LHCN-M2 (cell line): ENCODE data around the gene PRTFDC1. TPM values are rescaled to one million over a fixed set of nuclear protein-coding genes. Genes with fewer than 3 reads are reported as not detected.

Source experiments
- DNase-seq: peaks from one replicate; pipeline ENCODE4 v3.0.0-alpha.2; 2012; ENCODE audit warnings: low read depth
- total RNA-seq: library from RNA; depleted of rRNA; stranded (reverse); fragments of >200 nt; gene quantifications from 2 replicates; pipeline ENCODE4 v1.2.3, GENCODE V29; 2014

Gene PRTFDC1
- total RNA-seq, 1 experiment from 2014 or later: 2.2 TPM

GRCh38 chr10:24882047-24882698 is 70.2 kb downstream of the PRTFDC1 start:
- no peak for DNase-seq

- DNase-seq: no peak
These were observed 72.5 kb downstream of the PRTFDC1 start for GRCh38 chr10:24879861-24880260.

- no peak for DNase-seq
These were observed 78.3 kb downstream of the PRTFDC1 start for GRCh38 chr10:24874133-24874532.

- DNase-seq: peak; percentile 95
These were observed 79.1 kb downstream of the PRTFDC1 start for GRCh38 chr10:24873281-24873683.

GRCh38 chr10:24872790-24873182 is 79.6 kb downstream of the PRTFDC1 start:
- DNase-seq: no peak

- no peak for DNase-seq
These were observed 80.2 kb downstream of the PRTFDC1 start for GRCh38 chr10:24872049-24872789.

GRCh38 chr10:24871011-24871935 is 81.1 kb downstream of the PRTFDC1 start:
- DNase-seq: no peak

- no peak for DNase-seq
These were observed 82.9 kb downstream of the PRTFDC1 start for GRCh38 chr10:24869354-24870015.

- DNase-seq: peak; percentile 83
These were observed 85.5 kb downstream of the PRTFDC1 start for GRCh38 chr10:24866604-24867583.

GRCh38 chr10:24865783-24866182 is 86.6 kb downstream of the PRTFDC1 start:
- DNase-seq: no peak

GRCh38 chr10:24862589-24862988 is 89.8 kb downstream of the PRTFDC1 start:
- DNase-seq: no peak

GRCh38 chr10:24858288-24859270 is 93.8 kb downstream of the PRTFDC1 start:
- peak; percentile 86 for DNase-seq

- no peak for DNase-seq
These were observed 95.2 kb downstream of the PRTFDC1 start for GRCh38 chr10:24857031-24857725.

GRCh38 chr10:24854256-24854655 is 98.2 kb downstream of the PRTFDC1 start:
- DNase-seq: no peak

- DNase-seq: no peak
These were observed 98.7 kb downstream of the PRTFDC1 start for GRCh38 chr10:24853661-24854060.

GRCh38 chr10:24851629-24852028 is 100.8 kb downstream of the PRTFDC1 start:
- no peak for DNase-seq

GRCh38 chr10:24850727-24851296 is 101.6 kb downstream of the PRTFDC1 start:
- DNase-seq: no peak
